ENCODE measurements around the gene DGCR8. TPM values are rescaled to one million over a fixed set of nuclear protein-coding genes. Genes with fewer than 3 reads are reported as not detected.
A peak's percentile ranks its signal among the peaks of the same experiment; 100 is the strongest.

Gene DGCR8
- total RNA-seq, 1 experiment from 2014 or later: 34.7 TPM

GRCh38 chr22:20131597-20131858 is 51.5 kb downstream of the DGCR8 start, which contains the start of gene ZDHHC8:
Gene ZDHHC8, plus strand, starts transcription at chr22:20131804. Its CDS starts 144 bp downstream, at chr22:20131948.
- H3K4me2 ChIP-seq: peak within 1 kb of the TSS; percentile 75
- no peaks in the 10 kb centered on the region for H3K27me3 ChIP-seq (ENCODE audit: insufficient read depth, low read depth)
- no peaks in the 10 kb centered on the region for H3K9me3 ChIP-seq (ENCODE audit: insufficient read depth, low read depth)
- TF ChIP-seq CTCF (conservative IDR thresholded peaks at IDR 0.05) (no peak), EZH2 (IDR thresholded peaks at IDR 0.05; ENCODE audit: low read depth) (no peak)
- H3F3A ChIP-seq (ENCODE audit: insufficient read depth, low read depth): peaks cover 8% of the 10 kb centered on the region; the same call in 1 of the 2 replicates
- H3K27ac ChIP-seq: no peak within 1 kb of the TSS
- H4K20me1 ChIP-seq (ENCODE audit: insufficient read depth): peaks cover 7% of the 10 kb centered on the region; the same call in 1 of the 2 replicates
- no peak for DNase-seq
- CTCF ChIA-PET: interaction anchor here (0.7 kb wide), 1 partner anchor 307 kb away, joined by 4 read pairs; no protein-coding TSS in a partner anchor
- intact Hi-C loops (cut with micrococcal nuclease; ENCODE audit: unreplicated experiment): no loop called here
- no peaks in the 10 kb centered on the region for H3K36me3 ChIP-seq (ENCODE audit: low read depth)
- peak within 1 kb of the TSS; percentile 59 for H3K4me3 ChIP-seq
- no peaks in the 10 kb centered on the region; the same call in 1 of the 2 replicates for H3K4me1 ChIP-seq (replicated peaks; ENCODE audit: insufficient read depth)
- POLR2A ChIA-PET (ENCODE audit: unreplicated experiment): no interaction called here
- peak within 1 kb of the TSS; percentile 81 for H2AFZ ChIP-seq
- no TSS peak for BruUV-seq (replicated peaks)
- no peaks in the 10 kb centered on the region for H3K79me2 ChIP-seq (ENCODE audit: low read depth)
- no peaks in the 10 kb centered on the region for H3K9me2 ChIP-seq (ENCODE audit: insufficient read depth)

- no peaks in the 10 kb centered on the region for H3K36me3 ChIP-seq (ENCODE audit: low read depth)
- POLR2A ChIA-PET (ENCODE audit: unreplicated experiment): no interaction called here
- no peaks in the 10 kb centered on the region for H3K27me3 ChIP-seq (ENCODE audit: insufficient read depth, low read depth)
- H2AFZ ChIP-seq: no peak overlapping the region
- H4K20me1 ChIP-seq (ENCODE audit: insufficient read depth): peaks cover 7% of the 10 kb centered on the region; the same call in 1 of the 2 replicates
- TF ChIP-seq CTCF (conservative IDR thresholded peaks at IDR 0.05) (no peak), EZH2 (IDR thresholded peaks at IDR 0.05; ENCODE audit: low read depth) (no peak)
- H3K4me1 ChIP-seq (replicated peaks; ENCODE audit: insufficient read depth): no peaks in the 10 kb centered on the region; the same call in 1 of the 2 replicates
- H3F3A ChIP-seq (ENCODE audit: insufficient read depth, low read depth): peaks cover 8% of the 10 kb centered on the region; the same call in 1 of the 2 replicates
- H3K4me2 ChIP-seq: peak overlapping the region; percentile 75
- H3K27ac ChIP-seq: no peak overlapping the region
- BruUV-seq (replicated peaks): no TSS peak
- H3K79me2 ChIP-seq (ENCODE audit: low read depth): no peaks in the 10 kb centered on the region
- intact Hi-C loops (cut with micrococcal nuclease; ENCODE audit: unreplicated experiment): no loop called here
- DNase-seq: peak in 1 of 2 experiments; percentile 21
- H3K9me2 ChIP-seq (ENCODE audit: insufficient read depth): no peaks in the 10 kb centered on the region
- H3K4me3 ChIP-seq: peak overlapping the region; percentile 58
- no peaks in the 10 kb centered on the region for H3K9me3 ChIP-seq (ENCODE audit: insufficient read depth, low read depth)
- CTCF ChIA-PET: no interaction called here
These were observed 52.0 kb downstream of the DGCR8 start for GRCh38 chr22:20131859-20132685.

GRCh38 chr22:20132686-20133246 is 52.7 kb downstream of the DGCR8 start:
- H3F3A ChIP-seq (ENCODE audit: insufficient read depth, low read depth): peaks cover 8% of the 10 kb centered on the region; the same call in 1 of the 2 replicates
- H3K27ac ChIP-seq: no peak overlapping the region
- no TSS peak for BruUV-seq (replicated peaks)
- H3K4me1 ChIP-seq (replicated peaks; ENCODE audit: insufficient read depth): no peaks in the 10 kb centered on the region; the same call in 1 of the 2 replicates
- peaks cover 7% of the 10 kb centered on the region; the same call in 1 of the 2 replicates for H4K20me1 ChIP-seq (ENCODE audit: insufficient read depth)
- H3K4me3 ChIP-seq: peak overlapping the region; percentile 58
- no peaks in the 10 kb centered on the region for H3K36me3 ChIP-seq (ENCODE audit: low read depth)
- no peak overlapping the region for H2AFZ ChIP-seq
- ChIA-PET CTCF (no interaction called here), POLR2A (ENCODE audit: unreplicated experiment) (no interaction called here)
- no peaks in the 10 kb centered on the region for H3K9me2 ChIP-seq (ENCODE audit: insufficient read depth)
- H3K79me2 ChIP-seq (ENCODE audit: low read depth): no peaks in the 10 kb centered on the region
- intact Hi-C loops (cut with micrococcal nuclease; ENCODE audit: unreplicated experiment): no loop called here
- H3K9me3 ChIP-seq (ENCODE audit: insufficient read depth, low read depth): no peaks in the 10 kb centered on the region
- DNase-seq: no peak
- peak overlapping the region; percentile 75 for H3K4me2 ChIP-seq
- TF ChIP-seq EZH2 (IDR thresholded peaks at IDR 0.05; ENCODE audit: low read depth): no peak
- TF ChIP-seq CTCF (conservative IDR thresholded peaks at IDR 0.05): no peak
- H3K27me3 ChIP-seq (ENCODE audit: insufficient read depth, low read depth): no peaks in the 10 kb centered on the region

Data from PC-9 (cell line).